A673 (cell line): ENCODE measurements around the gene NOC4L. TPM values are rescaled to one million over a fixed set of nuclear protein-coding genes. Genes with fewer than 3 reads are reported as not detected.

ENCODE experiments used
- BruUV-seq: library from RNA; stranded (reverse); fragments of 400-500 nt; replicated peaks from 2 replicates; lab custom pipeline; 2021; lab: Mats Ljungman, UMichigan
- CTCF ChIA-PET: fragments of 300-600 bp; sonication (Branson Sonifier 250); formaldehyde crosslinking; loops from one replicate; lab custom pipeline; 2022; ENCODE audit warnings: antibody characterized with exemption; lab: Charles Lee
- POLR2A ChIA-PET: fragments of 300-600 bp; sonication (Branson Sonifier 250); formaldehyde crosslinking; loops from one replicate; lab custom pipeline; 2022; ENCODE audit warnings: antibody characterized with exemption; ENCODE audit not compliant: low non-redundant PET; lab: Charles Lee
- DNase-seq: peaks from one replicate; pipeline ENCODE4 v3.0.0-alpha.2; 2015; ENCODE audit warnings: low spot score
- H3K27ac ChIP-seq: fragments of 200-600 bp; sonication (generic); 2 replicates; pipeline ENCODE4 v1.5.1; 2016; ENCODE audit warnings: mixed run types, low read depth, mild to moderate bottlenecking, mixed read lengths, antibody characterized with exemption, low read length; ENCODE audit not compliant: poor library complexity, severe bottlenecking
- H3K27me3 ChIP-seq: fragments of 200-600 bp; sonication (generic); replicated peaks from 2 replicates; pipeline ENCODE4 v1.6.1; 2017; ENCODE audit warnings: mixed run types, low read depth, mild to moderate bottlenecking, mixed read lengths, antibody characterized with exemption, low read length; ENCODE audit not compliant: insufficient read depth, poor library complexity
- H3K36me3 ChIP-seq: fragments of 200-600 bp; sonication (generic); 2 replicates; pipeline ENCODE4 v1.6.1; 2016; ENCODE audit warnings: mixed run types, mild to moderate bottlenecking, mixed read lengths, antibody characterized with exemption, low read length; ENCODE audit not compliant: insufficient read depth, poor library complexity, severe bottlenecking
- H3K4me1 ChIP-seq: fragments of 200-600 bp; sonication (generic); 2 replicates; pipeline ENCODE4 v1.6.1; 2017; ENCODE audit warnings: mixed run types, mild to moderate bottlenecking, mixed read lengths, antibody characterized with exemption, low read length; ENCODE audit not compliant: insufficient read depth, poor library complexity, severe bottlenecking
- H3K4me3 ChIP-seq: fragments of 200-600 bp; sonication (generic); 2 replicates; pipeline ENCODE4 v1.5.1; 2016; ENCODE audit warnings: low read depth, mixed run types, mild to moderate bottlenecking, mixed read lengths, low read length; ENCODE audit not compliant: poor library complexity, severe bottlenecking
- H3K9me3 ChIP-seq: fragments of 200-600 bp; sonication (generic); 2 replicates; pipeline ENCODE4 v1.6.1; 2016; ENCODE audit warnings: mixed run types, low read depth, mild to moderate bottlenecking, mixed read lengths, antibody characterized with exemption, low read length; ENCODE audit not compliant: poor library complexity, severe bottlenecking
- EZH2 ChIP-seq: fragments of 200-600 bp; sonication (generic); IDR thresholded peaks from 2 replicates; pipeline ENCODE4 v1.6.1; 2017; ENCODE audit warnings: borderline replicate concordance, low read depth, mild to moderate bottlenecking, mixed read lengths, antibody characterized with exemption, low read length; ENCODE audit not compliant: poor library complexity, severe bottlenecking
- intact Hi-C: fragments of 100-400 bp; cut with micrococcal nuclease; formaldehyde crosslinking; loops from one replicate; pipeline ENCODE4 v1.10.0; 2022; ENCODE audit not compliant: unreplicated experiment
- total RNA-seq: library from RNA; stranded (reverse); gene quantifications from 2 replicates; pipeline ENCODE4 v1.2.3, GENCODE V29; 2021
- TF ChIP-seq, protein P1 (sequence below): fragments of 300-800, 200-600 bp; sonication (generic); conservative IDR thresholded peaks from 2 replicates; pipeline ENCODE4 v1.5.1; 2017; ENCODE audit warnings: low read depth, mild to moderate bottlenecking, antibody characterized with exemption, low read length, moderate library complexity, mixed read lengths

The NOC4L gene
- total RNA-seq, 1 experiment from 2014 or later: 46.9 TPM

DNA sequence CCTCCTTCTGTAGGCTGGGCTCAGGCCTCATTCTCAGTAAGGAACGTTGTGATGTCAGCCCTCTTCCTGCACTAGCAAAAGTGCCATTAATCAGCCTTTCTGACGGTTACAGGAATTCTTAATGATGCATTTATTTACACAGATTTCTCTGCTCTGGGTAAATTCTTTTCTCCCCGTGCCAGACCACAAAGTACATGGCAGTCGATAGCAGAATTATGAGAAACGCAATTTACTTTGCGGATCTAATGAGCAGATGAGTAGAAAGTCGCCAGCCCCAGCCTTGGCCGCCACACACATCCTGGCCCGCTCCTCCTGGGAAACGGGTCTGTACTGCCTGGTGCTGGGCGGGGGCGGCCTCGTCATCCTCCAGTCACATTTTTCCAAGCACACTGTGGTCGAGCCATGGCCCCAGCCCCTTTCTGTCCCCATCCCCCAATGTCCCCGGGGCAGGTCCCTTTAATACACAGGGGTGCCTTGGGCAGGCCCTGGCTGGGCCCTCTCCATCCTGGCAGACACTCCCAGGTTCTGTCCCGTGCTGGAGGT is 25.9 kb downstream of the NOC4L start:
- BruUV-seq: no TSS peak
- ChIA-PET CTCF (interaction anchor here (0.7 kb wide), 1 partner anchor 445 kb away, joined by 3 read pairs; no protein-coding TSS in a partner anchor), POLR2A (no interaction called here)
- intact Hi-C loops: no loop called here
- DNase-seq: peak; percentile 69
- H3K9me3 ChIP-seq: no peaks in the 10 kb centered on the region
- H3K36me3 ChIP-seq: no peaks in the 10 kb centered on the region
- H3K27me3 ChIP-seq: no peaks in the 10 kb centered on the region
- no peak overlapping the region for H3K4me3 ChIP-seq
- H3K27ac ChIP-seq: peak overlapping the region; percentile 53
- TF ChIP-seq EZH2: no peak
- TF ChIP-seq, protein P1, sequence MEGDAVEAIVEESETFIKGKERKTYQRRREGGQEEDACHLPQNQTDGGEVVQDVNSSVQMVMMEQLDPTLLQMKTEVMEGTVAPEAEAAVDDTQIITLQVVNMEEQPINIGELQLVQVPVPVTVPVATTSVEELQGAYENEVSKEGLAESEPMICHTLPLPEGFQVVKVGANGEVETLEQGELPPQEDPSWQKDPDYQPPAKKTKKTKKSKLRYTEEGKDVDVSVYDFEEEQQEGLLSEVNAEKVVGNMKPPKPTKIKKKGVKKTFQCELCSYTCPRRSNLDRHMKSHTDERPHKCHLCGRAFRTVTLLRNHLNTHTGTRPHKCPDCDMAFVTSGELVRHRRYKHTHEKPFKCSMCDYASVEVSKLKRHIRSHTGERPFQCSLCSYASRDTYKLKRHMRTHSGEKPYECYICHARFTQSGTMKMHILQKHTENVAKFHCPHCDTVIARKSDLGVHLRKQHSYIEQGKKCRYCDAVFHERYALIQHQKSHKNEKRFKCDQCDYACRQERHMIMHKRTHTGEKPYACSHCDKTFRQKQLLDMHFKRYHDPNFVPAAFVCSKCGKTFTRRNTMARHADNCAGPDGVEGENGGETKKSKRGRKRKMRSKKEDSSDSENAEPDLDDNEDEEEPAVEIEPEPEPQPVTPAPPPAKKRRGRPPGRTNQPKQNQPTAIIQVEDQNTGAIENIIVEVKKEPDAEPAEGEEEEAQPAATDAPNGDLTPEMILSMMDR: no peak
- peaks cover 14% of the 10 kb centered on the region for H3K4me1 ChIP-seq

DNA sequence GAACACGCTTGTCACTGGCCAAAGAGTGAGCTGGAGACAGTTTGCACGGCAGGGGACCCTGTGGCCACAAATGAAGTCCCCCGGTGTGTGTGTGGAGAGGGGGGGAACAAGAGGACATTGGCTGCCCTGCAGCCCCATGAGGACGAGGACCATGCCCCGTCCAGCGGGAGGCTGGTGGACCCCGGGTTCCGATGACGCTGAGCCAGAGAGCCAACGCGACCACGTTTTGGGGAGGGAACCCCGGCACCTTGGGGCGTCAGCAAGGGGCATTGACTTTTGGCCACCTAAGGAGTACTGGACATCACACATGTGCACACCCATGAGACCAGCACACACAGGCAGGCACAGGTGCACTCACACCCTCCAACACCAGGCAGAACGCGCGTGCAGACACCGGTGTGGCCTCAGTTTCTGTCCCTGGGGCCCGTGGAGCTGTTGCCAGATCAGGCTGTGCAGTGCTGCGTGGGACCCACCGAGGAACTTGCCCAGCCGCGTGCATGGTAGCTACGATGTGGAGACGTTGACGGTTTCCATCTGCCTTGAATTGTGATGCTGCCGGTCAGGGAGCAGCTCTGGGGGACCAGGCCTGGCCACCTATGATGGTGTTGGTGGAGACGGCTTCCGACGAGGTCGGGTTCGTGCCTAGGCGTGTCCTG is 26.5 kb downstream of the NOC4L start:
- Histone ChIP-seq H3K36me3 (no peaks in the 10 kb centered on the region), H3K27me3 (no peaks in the 10 kb centered on the region), H3K4me3 (no peak overlapping the region), H3K4me1 (peaks cover 14% of the 10 kb centered on the region), H3K27ac (peak overlapping the region; percentile 53), H3K9me3 (no peaks in the 10 kb centered on the region)
- TF ChIP-seq EZH2: no peak
- TF ChIP-seq, protein P1: no peak
- intact Hi-C loops: no loop called here
- ChIA-PET POLR2A (no interaction called here), CTCF (interaction anchor here (0.7 kb wide), 1 partner anchor 444 kb away, joined by 3 read pairs; no protein-coding TSS in a partner anchor)
- no TSS peak for BruUV-seq
- no peak for DNase-seq

DNA sequence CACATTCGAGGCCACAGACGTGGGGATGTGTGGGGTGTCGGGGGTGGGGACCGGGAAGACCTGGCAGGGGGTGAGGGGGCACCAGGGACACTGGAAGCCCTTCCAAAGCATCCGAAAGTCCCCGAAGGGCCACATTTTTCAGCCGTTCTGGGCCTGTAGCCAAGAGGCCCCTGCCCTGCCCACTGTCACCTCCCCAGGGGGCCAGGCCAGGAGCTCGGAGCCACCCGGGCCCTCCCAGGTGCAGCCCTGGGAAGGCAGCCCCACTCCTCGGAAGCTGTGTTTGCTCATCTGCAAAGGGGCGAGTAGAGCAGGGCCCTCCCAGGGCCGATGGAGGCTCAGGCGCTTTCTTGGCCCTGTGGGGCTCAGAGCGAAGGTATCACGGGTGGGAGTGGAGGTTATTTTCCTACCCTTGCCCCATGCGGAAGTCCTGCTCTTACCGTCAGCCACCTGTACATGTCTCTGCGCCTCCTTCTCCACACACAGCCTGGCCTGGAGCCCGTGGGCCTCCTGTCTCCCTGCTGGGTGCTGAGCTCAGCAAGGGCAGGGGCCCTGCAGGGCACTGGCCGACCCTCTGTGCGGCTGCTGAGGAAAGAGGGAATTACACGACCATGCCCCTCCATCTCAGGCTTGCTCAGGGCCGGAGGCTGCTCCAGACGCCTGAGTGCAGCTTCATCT is 27.2 kb downstream of the NOC4L start:
- no TSS peak for BruUV-seq
- POLR2A ChIA-PET: no interaction called here
- intact Hi-C loops: no loop called here
- Histone ChIP-seq H3K27ac (no peak overlapping the region), H3K36me3 (no peaks in the 10 kb centered on the region), H3K4me1 (peaks cover 17% of the 10 kb centered on the region), H3K9me3 (no peaks in the 10 kb centered on the region), H3K27me3 (no peaks in the 10 kb centered on the region), H3K4me3 (no peak overlapping the region)
- DNase-seq: no peak
- CTCF ChIA-PET: no interaction called here
- TF ChIP-seq EZH2: no peak
- TF ChIP-seq, protein P1: no peak
